Measurements from ENCODE around the gene GUSB.

- TF ChIP-seq POLR2A (IDR thresholded peaks at IDR 0.05; ENCODE audit: low read depth, low read length) (no peak), CTCF (IDR thresholded peaks at IDR 0.05; ENCODE audit: extremely low read depth in 1 of 2, insufficient read depth in 1 of 2, low read depth in 1 of 2, low read length in 2 of 2) (no peak), POLR2AphosphoS5 (IDR thresholded peaks at IDR 0.05; ENCODE audit: insufficient read depth, low read depth, low read length) (no peak), MYC (IDR thresholded peaks at IDR 0.05; ENCODE audit: low read depth, low read length) (no peak), GATA2 (IDR thresholded peaks at IDR 0.05; ENCODE audit: insufficient read depth, insufficient read length, low read depth, low read length) (no peak), EZH2 (IDR thresholded peaks at IDR 0.05; ENCODE audit: borderline replicate concordance, low read depth, low read length, severe bottlenecking) (no peak), MAX (IDR thresholded peaks at IDR 0.05; ENCODE audit: insufficient read depth, insufficient read length) (no peak)
Observed at GRCh38 chr7:65937296-65937695, 44.7 kb downstream of the GUSB start.
